Loucy (cell line): Measurements from ENCODE around the gene MIF4GD.

Experiments
- CTCF ChIP-seq: fragments of 200-600 bp; sonication (generic); conservative IDR thresholded peaks from 2 replicates; pipeline ENCODE4 v1.5.1; 2014; ENCODE audit warnings: mild to moderate bottlenecking, antibody characterized with exemption, low read length
- EZH2phosphoT487 ChIP-seq: fragments of 200-600 bp; IDR thresholded peaks from 2 replicates; pipeline ENCODE4 v1.6.1; 2018; ENCODE audit warnings: antibody characterized with exemption, mild to moderate bottlenecking, moderate library complexity, borderline replicate concordance

- TF ChIP-seq CTCF = no peak
- TF ChIP-seq EZH2phosphoT487 = no peak
These were observed 29.2 kb upstream of the MIF4GD start for GRCh38 chr17:75300280-75300679.
